ENCODE measurements around the gene YY1. TPM values are rescaled to one million over a fixed set of nuclear protein-coding genes. Genes with fewer than 3 reads are reported as not detected.

YY1 gene
- polyA plus RNA-seq, 3 donors = 13.3 to 35.2 (median 15.7) TPM

- Mint-ChIP-seq H3K4me1 (peaks cover 37% of the 10 kb centered on the region), H3K9me3 (no peaks in the 10 kb centered on the region), H3K27ac (peak overlapping the region; percentile 91 to 97 (median 94)), H3K27me3 (ENCODE audit: low read depth in 3 of 3) (peaks cover 0 to 2% (median 1%) of the 10 kb centered on the region in 3 donors), H3K36me3 (peaks cover 17 to 25% of the 10 kb centered on the region in 2 donors), H3K4me3 (peak overlapping the region; percentile 56 to 81)
- peaks cover 3% of the 10 kb centered on the region for H4K20me1 ChIP-seq (ENCODE audit: insufficient read depth, low read length)
- no peaks in the 10 kb centered on the region for H3K27me3 ChIP-seq (ENCODE audit: control insufficient read depth in 2 of 2, insufficient read depth in 2 of 2, low read length in 2 of 2)
- H2AFZ ChIP-seq (ENCODE audit: insufficient read depth, low read depth, low read length, poor library complexity, severe bottlenecking) = no peak overlapping the region
- peak; percentile 85 to 91 (median 90) for DNase-seq
- H3K4me2 ChIP-seq (replicated peaks; ENCODE audit: extremely low read depth, low read length, poor library complexity, severe bottlenecking) = peak overlapping the region; percentile 68
- H3K27ac ChIP-seq (ENCODE audit: low read depth in 1 of 2, low read length in 2 of 2) = peak overlapping the region; percentile 82 to 83
- intact Hi-C loops (cut with micrococcal nuclease) = no loop called here
- 28% methylated on average over 24 of the region's 30 CpGs for WGBS (ENCODE audit: insufficient coverage)
- H3K9ac ChIP-seq (ENCODE audit: insufficient read depth, low read length, poor library complexity, severe bottlenecking) = peak overlapping the region; percentile 50
- no peaks in the 10 kb centered on the region for H3K79me2 ChIP-seq (ENCODE audit: insufficient read depth, low read length)
- TF ChIP-seq CTCF (IDR thresholded peaks at IDR 0.05) = no peak
- H3K9me3 ChIP-seq (replicated peaks in 1 of 2; ENCODE audit: control insufficient read depth in 1 of 2, insufficient read depth in 1 of 2, low read length in 2 of 2) = no peaks in the 10 kb centered on the region
- peak overlapping the region in 1 of 3 experiments; percentile 50 for H3K4me3 ChIP-seq (replicated peaks in 1 of 3; ENCODE audit: low read depth in 2 of 3, low read length in 3 of 3)
- peaks cover 34 to 37% of the 10 kb centered on the region in 2 donors for H3K4me1 ChIP-seq (ENCODE audit: control insufficient read depth in 1 of 2, insufficient read depth in 2 of 2, low read length in 2 of 2)
- peaks cover 0 to 5% of the 10 kb centered on the region in 2 donors for H3K36me3 ChIP-seq (replicated peaks in 1 of 2; ENCODE audit: control insufficient read depth in 1 of 2, insufficient read depth in 2 of 2, low read length in 2 of 2)
Observed at GRCh38 chr14:100297320-100298300, 58.7 kb downstream of the YY1 start.

GRCh38 chr14:100298551-100299237, 59.8 kb downstream of the YY1 start:
- Histone ChIP-seq H3K4me2 (replicated peaks; ENCODE audit: extremely low read depth, low read length, poor library complexity, severe bottlenecking) (no peak overlapping the region), H3K79me2 (ENCODE audit: insufficient read depth, low read length) (peaks cover 4% of the 10 kb centered on the region), H3K36me3 (replicated peaks in 1 of 2; ENCODE audit: control insufficient read depth in 1 of 2, insufficient read depth in 2 of 2, low read length in 2 of 2) (no peaks in the 10 kb centered on the region), H3K27ac (ENCODE audit: low read depth in 1 of 2, low read length in 2 of 2) (peak overlapping the region; percentile 6 to 82), H3K9ac (ENCODE audit: insufficient read depth, low read length, poor library complexity, severe bottlenecking) (no peak overlapping the region), H3K4me1 (ENCODE audit: control insufficient read depth in 1 of 2, insufficient read depth in 2 of 2, low read length in 2 of 2) (peaks cover 34 to 37% of the 10 kb centered on the region in 2 donors), H4K20me1 (ENCODE audit: insufficient read depth, low read length) (peaks cover 3% of the 10 kb centered on the region), H3K9me3 (replicated peaks in 1 of 2; ENCODE audit: control insufficient read depth in 1 of 2, insufficient read depth in 1 of 2, low read length in 2 of 2) (no peaks in the 10 kb centered on the region), H2AFZ (ENCODE audit: insufficient read depth, low read depth, low read length, poor library complexity, severe bottlenecking) (no peak overlapping the region), H3K4me3 (replicated peaks in 1 of 3; ENCODE audit: low read depth in 2 of 3, low read length in 3 of 3) (no peak overlapping the region), H3K27me3 (ENCODE audit: control insufficient read depth in 2 of 2, insufficient read depth in 2 of 2, low read length in 2 of 2) (no peaks in the 10 kb centered on the region)
- Mint-ChIP-seq H3K4me1 (peaks cover 45% of the 10 kb centered on the region), H3K27ac (peak overlapping the region in 5 of 7 donors; percentile 8 to 91 (median 42)), H3K4me3 (no peak overlapping the region), H3K27me3 (ENCODE audit: low read depth in 3 of 3) (peaks cover 0 to 2% (median 1%) of the 10 kb centered on the region in 3 donors), H3K9me3 (no peaks in the 10 kb centered on the region), H3K36me3 (peaks cover 18 to 22% of the 10 kb centered on the region in 2 donors)
- intact Hi-C loops (cut with micrococcal nuclease) = no loop called here
- no peak for TF ChIP-seq CTCF (IDR thresholded peaks at IDR 0.05)
- no peak for DNase-seq
- 91% methylated on average over 6 of the region's 14 CpGs for WGBS (ENCODE audit: insufficient coverage)

All from CD14-positive monocyte (primary cell).